Naive B cell (primary cell): ENCODE data around the gene TMEM200C. TPM values are rescaled to one million over a fixed set of nuclear protein-coding genes. Genes with fewer than 3 reads are reported as not detected.
"Not testable (repeated sequence)": the region's sequence is repeated elsewhere in the genome, so short reads cannot be mapped to it uniquely, and the experiment has no call there.

Source experiments
- ATAC-seq, 2 donors: fragments of 150-1000 bp; cut with Tn5 transposase; 2 replicates each; pipeline ENCODE4 v1.10.0; 2021; ENCODE audit warnings: low read depth in 2 of 2, mild to moderate bottlenecking in 2 of 2, moderate library complexity in 2 of 2
- DNase-seq: peaks from one replicate; pipeline ENCODE4 v3.0.0; 2022
- H3K27ac Mint-ChIP-seq, 6 donors: one replicate each; pipeline ENCODE4 v1.8.0; 2020 to 2022; ENCODE audit warnings: mild to moderate bottlenecking in 6 of 6, mixed read lengths in 6 of 6, moderate library complexity in 5 of 6, inconsistent platforms in 2 of 6
- H3K27me3 Mint-ChIP-seq, 3 donors: one replicate each; pipeline ENCODE4 v1.8.0; 2021 to 2022; ENCODE audit warnings: mixed read lengths in 3 of 3, mild to moderate bottlenecking in 1 of 3
- H3K36me3 Mint-ChIP-seq, 2 donors: one replicate each; pipeline ENCODE4 v1.8.0; 2020 to 2022; ENCODE audit warnings: mixed read lengths in 2 of 2, inconsistent platforms in 1 of 2, mild to moderate bottlenecking in 1 of 2
- H3K4me1 Mint-ChIP-seq, 3 donors: one replicate each; pipeline ENCODE4 v1.8.0; 2020 to 2022; ENCODE audit warnings: mixed read lengths in 3 of 3, inconsistent platforms in 1 of 3, mild to moderate bottlenecking in 1 of 3, moderate library complexity in 1 of 3
- H3K4me3 Mint-ChIP-seq, 8 donors: one replicate each; pipeline ENCODE4 v1.8.0; 2020 to 2022; ENCODE audit warnings: mild to moderate bottlenecking in 8 of 8, mixed read lengths in 8 of 8, moderate library complexity in 8 of 8, inconsistent platforms in 2 of 8
- H3K9me3 Mint-ChIP-seq, 7 donors: one replicate each; pipeline ENCODE4 v1.8.0; 2020 to 2022; ENCODE audit warnings: mixed read lengths in 7 of 7, mild to moderate bottlenecking in 5 of 7, inconsistent platforms in 2 of 7, moderate library complexity in 1 of 7
- polyA plus RNA-seq, 6 donors: library from polyadenylated mRNA; unstranded; fragments of 300-500 nt; fragmentation: Illumina TruSeq; gene quantifications; one replicate each; pipeline ENCODE4 v1.2.3, GENCODE V29; 2021; ENCODE audit warnings: low read depth in 6 of 6

TMEM200C gene
- polyA plus RNA-seq, 6 donors from 2014 or later = not detected

DNA sequence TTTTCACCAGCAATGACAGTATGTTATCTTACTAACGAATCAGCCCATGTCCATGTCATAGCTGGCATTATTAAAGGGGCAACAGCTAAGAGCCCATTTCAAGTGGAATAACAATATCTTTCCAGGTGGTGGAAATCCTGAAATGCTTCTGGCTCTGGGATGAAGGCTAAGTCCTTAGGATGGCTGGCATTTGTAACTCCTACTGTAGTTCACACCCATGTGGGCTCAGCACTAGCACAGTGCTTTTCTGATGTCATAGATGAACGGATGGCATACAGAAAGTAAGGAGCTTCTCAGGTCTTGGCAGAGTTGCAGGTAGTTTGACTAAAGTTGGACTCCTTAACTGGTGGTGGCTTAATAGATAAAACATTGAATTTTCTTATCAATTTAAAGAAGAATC is 10.0 kb downstream of the TMEM200C start:
- Mint-ChIP-seq H3K36me3 (no peaks in the 10 kb centered on the region), H3K27ac (peak overlapping the region in 1 of 6 donors; percentile 11), H3K27me3 (peaks cover 33 to 38% (median 38%) of the 10 kb centered on the region in 3 donors), H3K4me1 (peaks cover 0 to 2% (median 0%) of the 10 kb centered on the region in 3 donors), H3K4me3 (no peak overlapping the region), H3K9me3 (no peaks in the 10 kb centered on the region)
- DNase-seq = no peak
- no peak for ATAC-seq

DNA sequence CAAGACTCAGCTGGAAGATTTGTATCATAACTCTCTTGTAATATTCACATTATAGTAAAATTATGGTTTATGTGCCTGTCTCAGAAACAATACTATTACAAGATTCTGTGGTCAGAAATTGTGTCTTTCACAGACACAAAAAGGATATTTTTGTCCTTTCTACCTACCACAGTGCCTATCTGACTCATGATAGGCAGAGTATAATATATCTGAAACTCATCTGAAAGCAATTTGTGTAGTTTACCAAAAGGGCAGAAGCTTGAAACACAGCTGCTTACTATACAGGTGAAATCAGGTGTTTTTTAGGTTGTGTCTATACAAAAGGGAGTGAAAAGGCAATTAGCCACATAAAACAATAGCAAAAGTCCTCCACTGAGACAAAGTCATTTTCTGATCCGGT is 10.9 kb downstream of the TMEM200C start:
- Mint-ChIP-seq H3K9me3 (no peaks in the 10 kb centered on the region), H3K4me3 (no peak overlapping the region), H3K27me3 (peaks cover 31 to 38% (median 38%) of the 10 kb centered on the region in 3 donors), H3K4me1 (no peaks in the 10 kb centered on the region), H3K27ac (no peak overlapping the region), H3K36me3 (no peaks in the 10 kb centered on the region)
- ATAC-seq = no peak
- DNase-seq = no peak

DNA sequence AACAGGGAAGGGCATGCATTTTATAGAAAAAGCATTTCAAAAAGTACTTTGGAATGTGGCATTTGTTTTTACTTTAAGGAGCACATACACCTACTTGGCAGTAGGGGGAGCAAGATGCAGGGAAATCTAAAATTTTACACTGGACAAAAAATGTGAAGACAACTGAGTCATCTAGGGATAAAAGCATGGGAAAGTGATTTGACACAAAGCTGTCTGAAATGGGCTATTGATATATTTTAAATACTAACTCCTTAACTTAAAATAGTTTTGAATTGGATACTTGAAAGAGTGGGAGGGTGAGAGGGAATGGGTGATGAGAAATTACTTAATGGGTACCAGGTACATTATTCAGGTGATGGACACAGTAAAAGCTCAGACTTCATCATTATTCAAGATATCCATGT is 15.8 kb downstream of the TMEM200C start:
- DNase-seq (no peak), ATAC-seq (no peak)
- H3K36me3 Mint-ChIP-seq = no peaks in the 10 kb centered on the region

DNA sequence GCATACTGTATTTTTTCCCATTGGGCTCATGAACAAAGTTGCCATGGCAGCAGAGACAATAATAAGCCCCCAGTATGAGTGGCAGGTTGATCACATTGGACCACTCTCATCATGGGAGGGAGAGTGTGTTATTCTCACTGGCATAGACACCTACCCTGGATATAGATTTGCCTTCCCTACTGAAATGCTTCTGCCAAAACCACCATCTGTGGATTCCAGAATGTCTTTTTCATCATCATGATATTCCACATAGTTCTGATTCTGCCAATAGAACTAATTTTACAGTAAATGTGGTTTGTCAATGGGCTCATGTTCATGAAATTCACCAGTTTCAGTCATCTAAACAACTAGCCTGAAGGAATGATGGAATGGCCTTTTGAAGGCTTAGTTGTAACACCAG is 18.4 kb downstream of the TMEM200C start:
- ATAC-seq = no peak
- no peak for DNase-seq
- Mint-ChIP-seq H3K27me3 (peaks cover 20 to 27% (median 21%) of the 10 kb centered on the region in 3 donors), H3K4me1 (no peaks in the 10 kb centered on the region), H3K36me3 (no peaks in the 10 kb centered on the region), H3K4me3 (no peak overlapping the region), H3K9me3 (no peaks in the 10 kb centered on the region), H3K27ac (no peak overlapping the region)

More for the DNA sequence above, 15.8 kb downstream of the TMEM200C start:
- H3K4me1 Mint-ChIP-seq = no peaks in the 10 kb centered on the region
- no peaks in the 10 kb centered on the region for H3K9me3 Mint-ChIP-seq
- H3K27me3 Mint-ChIP-seq = peaks cover 14 to 24% (median 18%) of the 10 kb centered on the region in 3 donors
- no peak overlapping the region for H3K4me3 Mint-ChIP-seq
- H3K27ac Mint-ChIP-seq = no peak overlapping the region

DNA sequence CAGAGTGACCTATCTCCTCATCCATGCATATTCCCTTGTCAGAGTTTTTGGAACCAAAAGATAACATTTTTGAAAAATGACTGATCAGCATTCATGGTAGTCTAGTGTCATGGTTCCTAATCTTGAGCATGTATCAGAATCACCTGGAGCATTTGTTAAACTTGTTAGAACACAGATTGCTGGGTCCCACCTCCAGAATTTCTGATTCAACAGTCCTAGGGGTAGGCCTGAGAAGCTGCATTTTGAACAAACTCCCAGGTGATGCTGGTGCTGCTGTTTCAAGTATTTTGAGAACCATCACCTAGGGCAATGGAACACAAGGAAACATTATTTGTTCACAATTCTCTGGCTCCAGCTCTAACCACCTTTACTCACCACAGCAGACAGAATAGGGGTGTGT is 21.0 kb downstream of the TMEM200C start:
- peaks cover 10 to 24% (median 10%) of the 10 kb centered on the region in 3 donors for H3K27me3 Mint-ChIP-seq
- DNase-seq (no peak), ATAC-seq (no peak)
- H3K4me1 Mint-ChIP-seq = peaks cover 0 to 2% (median 0%) of the 10 kb centered on the region in 3 donors
- H3K36me3 Mint-ChIP-seq = no peaks in the 10 kb centered on the region
- H3K9me3 Mint-ChIP-seq = no peaks in the 10 kb centered on the region
- H3K27ac Mint-ChIP-seq = no peak overlapping the region
- H3K4me3 Mint-ChIP-seq = no peak overlapping the region

DNA sequence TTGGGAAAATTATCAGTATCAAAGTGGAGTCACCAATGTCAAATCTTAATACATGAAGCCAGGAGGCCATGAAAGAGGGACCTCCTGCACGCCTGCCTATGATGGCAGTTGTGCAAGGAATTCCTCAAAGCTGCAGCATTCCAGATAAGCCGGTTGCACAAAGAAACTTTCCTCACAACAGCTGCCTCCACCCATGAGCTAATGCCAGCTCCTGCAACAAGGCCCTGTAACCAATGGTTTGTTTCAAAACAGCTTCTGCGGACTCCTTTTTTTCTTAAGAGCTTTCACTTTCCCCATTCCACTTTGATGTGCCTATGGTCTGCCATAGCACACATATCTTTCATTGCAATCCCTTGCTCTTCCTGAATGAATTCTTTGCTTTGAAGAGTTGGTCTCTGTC is 22.4 kb downstream of the TMEM200C start:
- H3K27ac Mint-ChIP-seq = no peak overlapping the region
- no peak overlapping the region for H3K4me3 Mint-ChIP-seq

DNA sequence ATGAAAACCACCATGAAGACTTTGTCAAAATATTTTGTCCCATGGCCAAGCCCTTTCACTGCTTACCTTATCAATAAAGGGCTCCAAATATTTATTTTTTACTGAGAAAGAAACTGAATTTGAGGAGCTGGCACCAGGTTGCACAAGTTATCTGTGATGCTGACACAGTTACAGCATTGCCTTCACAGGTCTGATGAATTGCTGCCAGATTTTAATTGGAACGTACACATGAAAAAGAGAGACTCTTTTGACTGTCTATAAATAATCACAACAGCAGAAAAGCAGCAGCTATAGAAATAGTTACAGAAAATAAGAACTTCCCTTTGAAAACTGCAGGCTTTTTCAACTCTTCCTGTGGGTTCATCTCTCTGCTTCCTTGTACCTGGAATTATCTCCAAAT is 23.9 kb downstream of the TMEM200C start:
- Mint-ChIP-seq H3K4me1 (peaks cover 0 to 2% (median 0%) of the 10 kb centered on the region in 3 donors), H3K4me3 (no peak overlapping the region), H3K27me3 (peaks cover 0 to 16% (median 14%) of the 10 kb centered on the region in 3 donors), H3K36me3 (no peaks in the 10 kb centered on the region), H3K9me3 (no peaks in the 10 kb centered on the region), H3K27ac (no peak overlapping the region)
- no peak for DNase-seq
- no peak for ATAC-seq

More for the DNA sequence above, 22.4 kb downstream of the TMEM200C start:
- H3K4me1 Mint-ChIP-seq = peaks cover 0 to 2% (median 0%) of the 10 kb centered on the region in 3 donors
- no peaks in the 10 kb centered on the region for H3K9me3 Mint-ChIP-seq
- no peak for ATAC-seq
- peaks cover 0 to 20% (median 14%) of the 10 kb centered on the region in 3 donors for H3K27me3 Mint-ChIP-seq
- DNase-seq = no peak
- H3K36me3 Mint-ChIP-seq = no peaks in the 10 kb centered on the region

DNA sequence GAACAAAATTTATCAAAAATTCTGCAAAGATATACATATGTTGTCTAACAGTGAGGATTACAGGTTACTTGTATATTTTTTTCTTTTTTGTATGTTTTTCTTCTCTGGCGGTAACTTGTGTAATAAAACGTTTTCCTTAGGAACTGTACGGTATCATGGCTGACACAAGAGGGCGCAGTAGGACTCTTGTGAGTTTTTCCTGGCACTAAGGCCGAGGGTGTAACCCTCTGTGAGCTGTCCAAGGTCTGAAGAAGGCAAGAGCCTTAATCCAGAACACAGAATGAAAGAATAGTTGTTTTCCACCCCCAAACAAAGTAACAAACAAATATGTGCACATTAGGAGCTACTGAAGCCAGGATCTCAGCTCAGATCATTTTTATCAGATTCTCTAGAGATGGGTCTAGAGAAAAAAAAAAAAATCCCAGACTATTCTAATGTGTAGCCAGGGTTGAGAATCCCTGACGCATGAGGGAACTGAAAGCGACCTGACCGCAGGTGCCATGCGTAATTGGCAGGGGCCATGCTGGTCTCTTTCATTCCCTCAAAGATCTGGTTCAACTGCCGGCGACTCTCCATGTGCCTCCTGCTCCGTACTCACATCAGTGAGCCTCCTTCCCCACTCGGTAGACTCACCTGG is 27.0 kb downstream of the TMEM200C start:
- Mint-ChIP-seq H3K9me3 (peaks cover 0 to 3% (median 2%) of the 10 kb centered on the region in 7 donors), H3K4me1 (peaks cover 0 to 2% (median 0%) of the 10 kb centered on the region in 3 donors), H3K27ac (no peak overlapping the region), H3K27me3 (peaks cover 5 to 21% (median 12%) of the 10 kb centered on the region in 3 donors), H3K36me3 (no peaks in the 10 kb centered on the region), H3K4me3 (peak overlapping the region in 1 of 8 donors; percentile 29)
- no peak for DNase-seq
- ATAC-seq = no peak

DNA sequence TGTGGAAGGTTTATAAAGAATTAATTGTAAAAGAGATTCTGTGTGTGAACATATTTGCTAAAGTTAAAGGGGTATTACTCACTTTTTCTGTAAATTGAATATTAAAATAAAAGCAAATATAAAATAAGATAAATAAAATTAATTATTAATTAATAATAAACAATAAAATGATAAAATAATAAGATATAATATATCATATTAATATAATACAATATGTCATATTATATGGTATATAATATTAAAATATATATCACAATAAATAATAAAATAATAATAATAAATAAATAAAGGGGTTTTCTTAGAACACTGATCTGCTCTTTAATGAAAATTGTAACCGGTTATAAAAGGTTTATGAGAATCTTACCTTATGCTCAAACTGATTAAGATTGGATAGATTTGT is 29.8 kb downstream of the TMEM200C start:
- peaks cover 4 to 29% (median 5%) of the 10 kb centered on the region in 3 donors for H3K27me3 Mint-ChIP-seq
- peaks cover 0 to 27% (median 17%) of the 10 kb centered on the region in 7 donors for H3K9me3 Mint-ChIP-seq
- no peak for DNase-seq
- no peaks in the 10 kb centered on the region for H3K36me3 Mint-ChIP-seq
- no peak overlapping the region for H3K27ac Mint-ChIP-seq
- ATAC-seq = no peak
- H3K4me3 Mint-ChIP-seq = no peak overlapping the region
- no peaks in the 10 kb centered on the region for H3K4me1 Mint-ChIP-seq

DNA sequence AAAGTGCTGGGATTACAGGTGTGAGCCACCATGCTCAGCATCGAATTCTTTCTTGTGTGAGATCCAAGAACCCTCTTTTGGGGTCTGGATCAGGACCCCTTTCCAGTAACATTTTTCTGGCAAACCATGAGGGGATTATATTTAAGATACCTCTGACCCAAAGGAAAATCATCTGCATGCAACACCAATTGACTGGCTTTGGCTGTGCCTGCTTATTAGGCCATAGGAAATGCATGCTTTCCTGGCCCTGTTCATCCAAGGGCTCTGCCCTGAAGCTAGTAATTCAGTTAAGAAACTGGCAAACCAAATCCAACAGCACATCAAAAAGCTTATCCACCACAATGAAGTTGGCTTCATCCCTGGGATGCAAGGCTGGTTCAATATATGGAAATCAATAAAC is 33.2 kb downstream of the TMEM200C start:
- not testable (repeated sequence) for H3K4me1 Mint-ChIP-seq, DNase-seq, H3K36me3 Mint-ChIP-seq, H3K4me3 Mint-ChIP-seq, ATAC-seq, H3K27ac Mint-ChIP-seq
- H3K27me3 Mint-ChIP-seq = peaks cover 4 to 30% (median 5%) of the 10 kb centered on the region in 3 donors
- H3K9me3 Mint-ChIP-seq = peaks cover 0 to 28% (median 19%) of the 10 kb centered on the region in 7 donors

DNA sequence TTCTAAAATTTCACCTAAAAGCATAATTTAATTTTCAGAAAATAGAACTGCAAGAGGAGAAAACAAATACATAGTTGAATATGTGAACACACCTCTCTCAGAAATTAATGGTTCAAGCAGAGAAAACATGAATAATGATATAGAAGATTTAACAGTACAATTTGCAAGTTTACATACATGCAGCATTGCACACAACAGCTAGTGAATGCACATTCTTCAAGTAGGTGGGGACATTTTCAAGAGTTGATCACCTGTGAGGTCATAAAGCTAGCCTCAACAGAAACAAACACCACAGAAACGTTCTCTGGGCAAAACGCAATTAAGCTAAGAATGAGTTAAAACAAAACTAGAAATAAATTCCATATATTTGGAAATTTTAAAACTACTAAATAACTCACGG is 38.1 kb downstream of the TMEM200C start:
- Mint-ChIP-seq H3K9me3 (peaks cover 0 to 15% (median 12%) of the 10 kb centered on the region in 7 donors), H3K27ac (no peak overlapping the region), H3K27me3 (peaks cover 13 to 39% (median 15%) of the 10 kb centered on the region in 3 donors), H3K36me3 (no peaks in the 10 kb centered on the region), H3K4me3 (no peak overlapping the region), H3K4me1 (no peaks in the 10 kb centered on the region)
- ATAC-seq (no peak), DNase-seq (no peak)

DNA sequence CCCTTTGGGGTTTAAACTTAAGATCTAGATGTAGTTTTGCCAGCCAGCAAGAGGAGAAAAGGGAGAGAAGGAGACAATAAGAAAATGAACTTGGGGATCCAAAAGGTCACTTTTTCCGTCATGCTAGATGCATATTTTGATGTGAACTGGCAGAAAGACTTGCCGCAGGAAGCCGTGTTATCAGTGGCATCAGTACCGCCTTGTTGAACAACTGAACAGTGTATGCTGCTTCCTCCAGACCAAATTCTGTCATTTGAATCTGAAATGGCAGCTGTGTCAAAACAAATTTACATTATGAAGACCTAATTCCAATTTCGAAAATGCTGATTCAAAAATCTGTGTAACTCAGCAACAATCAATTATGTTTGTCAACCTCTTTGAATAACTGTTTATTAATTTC is 42.1 kb downstream of the TMEM200C start:
- ATAC-seq = no peak
- H3K27me3 Mint-ChIP-seq = peaks cover 21 to 28% (median 27%) of the 10 kb centered on the region in 3 donors
- DNase-seq = no peak
- H3K4me1 Mint-ChIP-seq = no peaks in the 10 kb centered on the region
- H3K9me3 Mint-ChIP-seq = peaks cover 0 to 2% (median 0%) of the 10 kb centered on the region in 7 donors
- no peak overlapping the region for H3K27ac Mint-ChIP-seq
- H3K4me3 Mint-ChIP-seq = no peak overlapping the region
- no peaks in the 10 kb centered on the region for H3K36me3 Mint-ChIP-seq

DNA sequence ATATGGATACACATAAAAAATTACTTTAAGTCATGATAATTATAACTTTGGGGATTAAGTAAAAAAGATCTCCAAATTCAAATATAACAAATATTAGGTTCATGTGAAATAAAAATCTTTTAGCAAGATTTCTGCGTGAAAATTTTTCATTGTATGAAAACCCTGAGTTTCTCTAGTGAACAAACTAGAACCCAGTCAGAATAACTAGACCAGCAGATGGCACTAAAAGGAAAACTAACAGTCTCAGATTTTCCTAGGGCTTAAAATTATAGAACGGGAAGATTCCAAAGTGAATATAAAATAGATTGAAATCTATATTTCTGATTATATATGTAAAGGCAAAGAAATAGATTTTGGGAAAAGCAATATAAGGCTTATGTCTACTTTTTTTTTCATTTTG is 43.3 kb downstream of the TMEM200C start:
- no peaks in the 10 kb centered on the region for H3K4me1 Mint-ChIP-seq
- H3K36me3 Mint-ChIP-seq = no peaks in the 10 kb centered on the region
- no peaks in the 10 kb centered on the region for H3K9me3 Mint-ChIP-seq
- peaks cover 21 to 28% (median 27%) of the 10 kb centered on the region in 3 donors for H3K27me3 Mint-ChIP-seq
- ATAC-seq (no peak), DNase-seq (no peak)
- H3K27ac Mint-ChIP-seq = no peak overlapping the region
- H3K4me3 Mint-ChIP-seq = no peak overlapping the region

DNA sequence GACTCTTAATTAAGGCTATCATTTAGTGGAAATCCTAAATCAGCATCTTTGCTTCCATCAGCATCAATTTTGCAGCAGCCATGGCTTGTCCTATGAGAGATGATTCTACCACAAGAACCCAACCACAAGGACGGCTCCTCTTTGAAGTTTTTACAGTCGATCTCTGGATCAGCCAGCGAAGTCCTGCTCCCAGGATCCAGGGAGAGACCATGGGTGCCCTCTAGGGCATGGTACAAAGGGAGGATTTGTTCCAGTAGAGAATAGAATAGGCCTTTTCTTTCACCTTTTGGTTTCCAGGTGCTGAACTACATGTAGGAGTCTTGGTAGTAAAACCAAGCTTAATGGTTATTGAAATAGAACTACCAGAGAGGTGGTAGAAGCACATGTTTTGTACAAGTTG is 52.7 kb downstream of the TMEM200C start:
- no peak for DNase-seq
- H3K9me3 Mint-ChIP-seq = no peaks in the 10 kb centered on the region
- no peak overlapping the region for H3K27ac Mint-ChIP-seq

More for the DNA sequence above, 52.7 kb downstream of the TMEM200C start:
- H3K36me3 Mint-ChIP-seq = no peaks in the 10 kb centered on the region
- H3K4me3 Mint-ChIP-seq = no peak overlapping the region
- H3K4me1 Mint-ChIP-seq = no peaks in the 10 kb centered on the region
- H3K27me3 Mint-ChIP-seq = peaks cover 7 to 26% (median 8%) of the 10 kb centered on the region in 3 donors
- no peak for ATAC-seq
